Gastroesophageal sphincter (tissue), 4 donors: ENCODE measurements around the gene DEPDC1. TPM values are rescaled to one million over a fixed set of nuclear protein-coding genes. Genes with fewer than 3 reads are reported as not detected.
"Not testable (repeated sequence)": the region's sequence is repeated elsewhere in the genome, so short reads cannot be mapped to it uniquely, and the experiment has no call there.

Experiments used
- ATAC-seq: fragments of 150-250 bp; one replicate; pipeline ENCODE4 v1.9.1; 2016; ENCODE audit warnings: mild to moderate bottlenecking, moderate library complexity
- H3K27ac ChIP-seq, 4 donors: fragments of 200-600 bp; sonication (generic) in 3 of 4; 1 replicate in 3 of 4; 2 replicates in 1 of 4; pipeline ENCODE4 v1.5.1; 2016 to 2019
- H3K27me3 ChIP-seq: fragments of 200-600 bp; sonication (generic); one replicate; pipeline ENCODE4 v1.5.1; 2019
- H3K36me3 ChIP-seq, 2 donors: fragments of 200-600 bp; sonication (generic); one replicate each; pipeline ENCODE4 v1.5.1; 2019; ENCODE audit warnings: control low read depth in 1 of 2
- H3K4me1 ChIP-seq, 3 donors: fragments of 200-600 bp; sonication (generic); 1 replicate in 2 of 3; 2 replicates in 1 of 3; pipeline ENCODE4 v1.5.1; 2016 to 2019; ENCODE audit warnings: control low read depth in 2 of 3
- H3K4me3 ChIP-seq, 2 donors: fragments of 200-600 bp; sonication (generic); one replicate each; pipeline ENCODE4 v1.5.1; 2019; ENCODE audit warnings: mild to moderate bottlenecking in 1 of 2, moderate library complexity in 1 of 2
- H3K9me3 ChIP-seq, 3 donors: fragments of 200-600 bp; sonication (generic); one replicate each; pipeline ENCODE4 v1.5.1; 2017 to 2019; ENCODE audit warnings: control low read depth in 2 of 3
- EP300 ChIP-seq: sonication (generic); formaldehyde crosslinking; IDR thresholded peaks from one replicate; pipeline ENCODE4 v1.6.1; 2017; ENCODE audit warnings: antibody characterized with exemption, mild to moderate bottlenecking
- POLR2A ChIP-seq, 2 donors: fragments of 450-650 bp; IDR thresholded peaks; one replicate each; pipeline ENCODE4 v1.6.1; 2017; ENCODE audit warnings: antibody characterized with exemption in 2 of 2, mild to moderate bottlenecking in 2 of 2, moderate library complexity in 1 of 2
- POLR2AphosphoS5 ChIP-seq: sonication (generic); formaldehyde crosslinking; IDR thresholded peaks from one replicate; pipeline ENCODE4 v1.6.1; 2017; ENCODE audit warnings: antibody characterized with exemption
- WGBS, 2 donors: methylation state at CpG; one replicate each; pipeline ENCODE4 v1.1.5; 2018; ENCODE audit warnings: low coverage in 1 of 2; 5-methylcytosine and 5-hydroxymethylcytosine counted together
- total RNA-seq, 4 donors: library from RNA; depleted of rRNA; stranded (reverse); fragments of >200 nt; gene quantifications; one replicate each; pipeline ENCODE4 v1.1.0, GENCODE V29; 2016
- TF ChIP-seq, protein P1 (sequence below), 4 experiments: fragments of 200-600 bp in 2 of 4; fragments of 450-650 bp in 2 of 4; sonication (generic) in 1 of 4; IDR thresholded peaks; one replicate each; pipeline ENCODE4 v1.5.1; 2017 to 2019; ENCODE audit warnings: antibody characterized with exemption in 4 of 4, mild to moderate bottlenecking in 2 of 4, moderate library complexity in 2 of 4

The DEPDC1 gene
- total RNA-seq, 4 donors from 2014 or later = 0.25 TPM; not detected in 3

DNA sequence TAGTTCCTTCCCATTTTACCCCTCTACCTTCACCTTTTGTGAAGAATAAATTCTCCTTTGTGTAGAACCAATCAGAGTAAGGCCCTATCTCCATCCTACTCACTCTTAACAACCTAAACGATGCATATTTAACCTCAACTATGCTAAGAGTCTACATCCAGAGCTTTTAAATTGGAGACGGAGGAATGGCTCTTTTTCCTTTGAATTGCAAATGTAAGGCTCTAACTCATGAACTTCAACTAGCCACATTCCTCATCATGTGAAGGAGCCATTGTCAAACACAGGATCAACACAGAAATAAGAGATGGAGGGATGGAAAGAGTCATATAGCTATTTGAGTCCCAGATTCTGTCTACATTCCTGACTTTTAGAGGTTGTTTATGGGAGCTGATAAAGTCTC is 18.2 kb downstream of the DEPDC1 start:
- no peaks in the 10 kb centered on the region for H3K36me3 ChIP-seq
- TF ChIP-seq EP300 (no peak), POLR2A (IDR thresholded peaks at IDR 0.05) (no peak)
- TF ChIP-seq, protein P1, sequence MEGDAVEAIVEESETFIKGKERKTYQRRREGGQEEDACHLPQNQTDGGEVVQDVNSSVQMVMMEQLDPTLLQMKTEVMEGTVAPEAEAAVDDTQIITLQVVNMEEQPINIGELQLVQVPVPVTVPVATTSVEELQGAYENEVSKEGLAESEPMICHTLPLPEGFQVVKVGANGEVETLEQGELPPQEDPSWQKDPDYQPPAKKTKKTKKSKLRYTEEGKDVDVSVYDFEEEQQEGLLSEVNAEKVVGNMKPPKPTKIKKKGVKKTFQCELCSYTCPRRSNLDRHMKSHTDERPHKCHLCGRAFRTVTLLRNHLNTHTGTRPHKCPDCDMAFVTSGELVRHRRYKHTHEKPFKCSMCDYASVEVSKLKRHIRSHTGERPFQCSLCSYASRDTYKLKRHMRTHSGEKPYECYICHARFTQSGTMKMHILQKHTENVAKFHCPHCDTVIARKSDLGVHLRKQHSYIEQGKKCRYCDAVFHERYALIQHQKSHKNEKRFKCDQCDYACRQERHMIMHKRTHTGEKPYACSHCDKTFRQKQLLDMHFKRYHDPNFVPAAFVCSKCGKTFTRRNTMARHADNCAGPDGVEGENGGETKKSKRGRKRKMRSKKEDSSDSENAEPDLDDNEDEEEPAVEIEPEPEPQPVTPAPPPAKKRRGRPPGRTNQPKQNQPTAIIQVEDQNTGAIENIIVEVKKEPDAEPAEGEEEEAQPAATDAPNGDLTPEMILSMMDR (IDR thresholded peaks at IDR 0.05) = no peak
- WGBS, 2 donors = 96 to 100% methylated on average over 1 to 2 of the region's 2 CpGs
- no peaks in the 10 kb centered on the region for H3K4me1 ChIP-seq
- H3K9me3 ChIP-seq = no peaks in the 10 kb centered on the region
- H3K27me3 ChIP-seq = no peaks in the 10 kb centered on the region
- no peak overlapping the region for H3K4me3 ChIP-seq
- H3K27ac ChIP-seq = no peak overlapping the region
- ATAC-seq = no peak

DNA sequence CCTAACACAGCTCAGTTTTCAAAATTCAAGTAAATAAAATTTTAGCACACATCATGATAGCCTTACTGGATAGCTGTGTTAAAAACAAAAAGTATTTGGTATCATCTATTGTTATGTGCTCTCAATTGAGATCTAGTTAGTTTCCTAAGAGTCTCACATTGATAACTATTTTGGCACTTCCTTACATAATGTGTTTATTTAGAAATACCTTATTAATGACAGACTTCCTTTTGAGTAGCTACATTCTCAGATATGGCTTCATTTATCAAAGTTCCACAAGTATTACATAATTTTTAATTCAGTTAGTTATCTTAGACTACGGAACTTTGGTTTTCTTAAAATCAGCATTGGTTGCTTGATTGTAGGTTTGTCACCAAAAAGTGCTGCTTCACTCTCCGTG is 20.3 kb downstream of the DEPDC1 start:
- H3K9me3 ChIP-seq, H3K27ac ChIP-seq, H3K36me3 ChIP-seq, H3K4me1 ChIP-seq, ATAC-seq, H3K4me3 ChIP-seq, H3K27me3 ChIP-seq: not testable (repeated sequence)
- 70 to 78% methylated on average over 2 of the region's 2 CpGs for WGBS, 2 donors

DNA sequence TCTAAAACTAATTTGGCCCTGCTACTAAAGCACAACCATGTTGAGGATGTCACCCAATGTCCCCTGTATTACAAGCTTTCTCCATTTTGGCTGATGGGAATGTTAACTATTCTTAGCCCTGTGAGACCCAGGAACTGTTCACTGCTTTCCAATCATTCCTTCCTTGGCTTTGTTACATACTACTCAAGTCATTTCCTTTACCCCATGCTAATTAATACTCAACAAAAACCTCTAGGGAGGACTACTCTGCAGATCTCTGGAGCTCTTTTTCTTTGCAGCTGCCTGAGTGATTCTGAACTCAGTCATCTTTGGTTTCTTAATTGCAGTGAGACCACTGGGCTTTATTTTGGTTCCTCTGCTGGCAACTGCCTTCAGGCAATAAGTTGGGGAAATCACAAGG is 23.8 kb downstream of the DEPDC1 start:
- Histone ChIP-seq H3K27me3 (no peaks in the 10 kb centered on the region), H3K36me3 (no peaks in the 10 kb centered on the region), H3K4me1 (no peaks in the 10 kb centered on the region), H3K27ac (no peak overlapping the region), H3K9me3 (peaks cover 0 to 7% (median 0%) of the 10 kb centered on the region in 3 donors), H3K4me3 (no peak overlapping the region)
- no peak for ATAC-seq
- TF ChIP-seq EP300 = no peak
- TF ChIP-seq, protein P1 (IDR thresholded peaks at IDR 0.05) = no peak
- TF ChIP-seq POLR2AphosphoS5 = no peak
- TF ChIP-seq POLR2A (IDR thresholded peaks at IDR 0.05) = no peak

DNA sequence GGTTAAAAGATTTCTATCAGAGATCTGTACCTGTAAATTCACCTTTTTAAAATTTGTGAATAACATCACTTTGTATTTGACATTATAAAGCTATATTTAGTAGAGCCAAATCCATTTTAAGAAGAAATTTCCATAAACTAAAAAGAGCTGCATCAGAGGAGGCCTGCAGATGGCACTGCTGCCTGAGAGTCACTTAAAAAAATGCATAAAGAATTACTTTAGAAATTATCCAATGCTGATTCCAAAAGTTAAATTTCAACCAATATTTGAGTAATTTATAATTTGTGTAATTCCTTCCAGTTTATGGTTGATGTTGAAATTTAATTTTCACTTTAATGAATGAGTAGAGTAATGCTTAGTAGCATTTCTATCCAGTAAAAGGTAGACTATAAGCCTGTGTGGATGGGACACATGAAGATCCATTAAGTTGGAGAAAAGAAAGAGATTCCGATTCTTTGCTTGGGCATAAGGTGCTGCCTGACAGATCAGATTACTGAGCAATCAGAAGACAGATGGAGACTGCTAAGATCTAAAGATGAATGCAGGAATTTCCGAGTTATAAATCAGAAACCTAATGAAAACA is 26.4 kb downstream of the DEPDC1 start:
- TF ChIP-seq EP300 = no peak
- TF ChIP-seq, protein P1 (IDR thresholded peaks at IDR 0.05) = peak in 2 of 4 experiments; percentile 24 to 49
- Histone ChIP-seq H3K4me1 (no peaks in the 10 kb centered on the region), H3K4me3 (no peak overlapping the region), H3K36me3 (no peaks in the 10 kb centered on the region), H3K9me3 (peaks cover 0 to 7% (median 0%) of the 10 kb centered on the region in 3 donors), H3K27ac (no peak overlapping the region), H3K27me3 (no peaks in the 10 kb centered on the region)
- no peak for ATAC-seq
- WGBS, 2 donors = 77% methylated on average over 2 of the region's 2 CpGs

DNA sequence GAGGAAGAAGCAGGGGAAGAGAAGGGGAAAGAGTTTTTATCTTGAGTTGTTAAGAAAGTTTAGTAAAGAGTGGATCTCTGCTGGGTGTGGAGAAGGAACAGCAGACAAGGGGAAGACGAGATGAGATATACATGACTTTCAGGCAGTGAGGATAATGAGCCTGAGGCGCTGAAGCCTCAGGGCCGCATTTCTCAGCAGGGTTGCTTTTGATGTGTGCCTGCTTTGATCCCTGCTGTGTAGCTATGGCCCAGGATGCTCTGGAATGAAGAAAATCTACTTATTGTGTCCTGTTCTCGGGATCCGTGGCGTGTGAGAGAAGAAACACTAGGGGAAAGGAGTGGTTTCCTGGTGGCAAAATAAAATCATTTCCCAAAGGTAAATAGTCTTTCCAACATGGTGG is 32.0 kb downstream of the DEPDC1 start:
- Histone ChIP-seq H3K36me3 (no peaks in the 10 kb centered on the region), H3K9me3 (peaks cover 0 to 15% (median 0%) of the 10 kb centered on the region in 3 donors), H3K27ac (no peak overlapping the region), H3K4me3 (no peak overlapping the region), H3K4me1 (no peaks in the 10 kb centered on the region), H3K27me3 (no peaks in the 10 kb centered on the region)
- 68 to 76% methylated on average over 4 to 6 of the region's 6 CpGs for WGBS, 2 donors
- no peak for ATAC-seq
- TF ChIP-seq POLR2A (IDR thresholded peaks at IDR 0.05) (no peak), EP300 (no peak)
- TF ChIP-seq, protein P1 (IDR thresholded peaks at IDR 0.05) = no peak

DNA sequence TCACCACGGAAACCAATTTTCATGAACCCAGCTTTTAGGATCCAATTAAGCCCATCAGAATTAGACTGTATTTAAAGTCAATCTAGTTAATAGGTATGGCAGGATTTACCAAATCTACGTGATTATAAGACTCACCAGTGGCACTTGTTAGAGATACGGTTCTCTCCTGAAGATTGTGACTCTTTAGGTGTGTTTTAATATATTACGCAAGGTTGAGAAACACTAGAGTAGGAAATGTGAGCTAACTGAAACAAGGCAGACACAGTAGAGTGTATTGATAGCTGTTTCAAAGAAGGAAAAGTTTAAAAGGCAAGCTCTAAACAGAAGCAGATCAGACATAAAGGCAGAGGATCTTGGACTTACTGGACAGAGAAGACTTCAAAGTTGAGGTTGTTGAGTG is 35.9 kb downstream of the DEPDC1 start:
- ATAC-seq = no peak
- TF ChIP-seq EP300 (no peak), POLR2AphosphoS5 (no peak), POLR2A (IDR thresholded peaks at IDR 0.05) (no peak)
- TF ChIP-seq, protein P1 (IDR thresholded peaks at IDR 0.05) = no peak
- no peak overlapping the region for H3K4me3 ChIP-seq
- H3K27ac ChIP-seq = no peak overlapping the region
- 85 to 100% methylated on average over 4 of the region's 4 CpGs for WGBS, 2 donors
- no peaks in the 10 kb centered on the region for H3K27me3 ChIP-seq
- H3K9me3 ChIP-seq = peaks cover 0 to 15% (median 0%) of the 10 kb centered on the region in 3 donors
- no peaks in the 10 kb centered on the region for H3K36me3 ChIP-seq
- no peaks in the 10 kb centered on the region for H3K4me1 ChIP-seq
